ENCODE data around the gene MAGI2.

The MAGI2 gene

DNA sequence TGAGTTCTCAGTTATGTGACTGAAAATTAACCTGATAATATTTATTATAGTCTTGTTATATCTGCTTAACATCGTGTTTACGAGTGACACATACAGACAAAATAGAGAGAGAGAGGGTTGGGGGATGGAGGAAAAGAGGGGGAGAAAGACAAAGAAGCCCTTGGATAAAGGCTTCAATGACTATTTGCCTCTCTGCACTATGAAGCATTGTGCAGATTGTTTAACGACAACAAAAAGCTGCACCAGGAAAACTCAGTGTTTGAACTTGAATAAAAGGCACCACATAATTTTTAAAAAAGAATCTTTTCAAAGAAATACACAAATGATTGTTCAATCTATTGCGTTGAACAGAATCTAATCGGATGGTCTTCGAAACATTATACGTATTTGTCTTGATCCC lies 27.8 kb downstream of the MAGI2 start:
- Histone ChIP-seq H3K9me3 (no peaks in the 10 kb centered on the region), H3K27ac (no peak overlapping the region)
- TF ChIP-seq, protein P1, sequence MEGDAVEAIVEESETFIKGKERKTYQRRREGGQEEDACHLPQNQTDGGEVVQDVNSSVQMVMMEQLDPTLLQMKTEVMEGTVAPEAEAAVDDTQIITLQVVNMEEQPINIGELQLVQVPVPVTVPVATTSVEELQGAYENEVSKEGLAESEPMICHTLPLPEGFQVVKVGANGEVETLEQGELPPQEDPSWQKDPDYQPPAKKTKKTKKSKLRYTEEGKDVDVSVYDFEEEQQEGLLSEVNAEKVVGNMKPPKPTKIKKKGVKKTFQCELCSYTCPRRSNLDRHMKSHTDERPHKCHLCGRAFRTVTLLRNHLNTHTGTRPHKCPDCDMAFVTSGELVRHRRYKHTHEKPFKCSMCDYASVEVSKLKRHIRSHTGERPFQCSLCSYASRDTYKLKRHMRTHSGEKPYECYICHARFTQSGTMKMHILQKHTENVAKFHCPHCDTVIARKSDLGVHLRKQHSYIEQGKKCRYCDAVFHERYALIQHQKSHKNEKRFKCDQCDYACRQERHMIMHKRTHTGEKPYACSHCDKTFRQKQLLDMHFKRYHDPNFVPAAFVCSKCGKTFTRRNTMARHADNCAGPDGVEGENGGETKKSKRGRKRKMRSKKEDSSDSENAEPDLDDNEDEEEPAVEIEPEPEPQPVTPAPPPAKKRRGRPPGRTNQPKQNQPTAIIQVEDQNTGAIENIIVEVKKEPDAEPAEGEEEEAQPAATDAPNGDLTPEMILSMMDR (IDR thresholded peaks at IDR 0.05), result no peak

DNA sequence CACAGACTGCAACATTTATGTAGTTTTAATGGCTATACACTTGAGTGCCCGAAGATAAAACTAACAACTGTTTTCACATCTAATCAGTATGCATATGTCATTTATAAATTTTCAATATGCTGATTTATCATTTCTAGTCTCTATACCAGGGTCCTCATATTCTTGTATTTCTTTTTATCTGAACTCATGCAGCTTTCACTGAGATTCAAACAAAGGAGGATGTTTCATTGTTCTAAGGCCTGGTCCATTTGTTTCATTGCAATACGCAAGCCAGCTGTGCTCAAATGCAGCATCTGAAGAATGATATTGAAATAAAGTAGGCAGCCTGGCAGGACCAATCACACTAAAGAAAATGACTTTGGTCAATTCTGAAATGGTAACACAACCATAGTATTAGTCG lies 31.7 kb downstream of the MAGI2 start:
- Histone ChIP-seq H3K4me3 (ENCODE audit: low read depth in 1 of 2, low read length in 1 of 2) (no peak overlapping the region), H3K36me3 (no peaks in the 10 kb centered on the region), H3K9me3 (no peaks in the 10 kb centered on the region), H3K4me1 (ENCODE audit: control insufficient read depth in 1 of 2, insufficient read depth in 1 of 2, low read depth in 1 of 2, low read length in 1 of 2) (no peaks in the 10 kb centered on the region), H3K27ac (no peak overlapping the region), H3K27me3 (no peaks in the 10 kb centered on the region)
- TF ChIP-seq, protein P1 (IDR thresholded peaks at IDR 0.05), result no peak

More for the DNA sequence above, 27.8 kb downstream of the MAGI2 start:
- H3K4me1 ChIP-seq (ENCODE audit: control insufficient read depth in 1 of 2, insufficient read depth in 1 of 2, low read depth in 1 of 2, low read length in 1 of 2), result no peaks in the 10 kb centered on the region
- H3K36me3 ChIP-seq, result no peaks in the 10 kb centered on the region
- H3K4me3 ChIP-seq (ENCODE audit: low read depth in 1 of 2, low read length in 1 of 2), result no peak overlapping the region
- H3K27me3 ChIP-seq, result no peaks in the 10 kb centered on the region

DNA sequence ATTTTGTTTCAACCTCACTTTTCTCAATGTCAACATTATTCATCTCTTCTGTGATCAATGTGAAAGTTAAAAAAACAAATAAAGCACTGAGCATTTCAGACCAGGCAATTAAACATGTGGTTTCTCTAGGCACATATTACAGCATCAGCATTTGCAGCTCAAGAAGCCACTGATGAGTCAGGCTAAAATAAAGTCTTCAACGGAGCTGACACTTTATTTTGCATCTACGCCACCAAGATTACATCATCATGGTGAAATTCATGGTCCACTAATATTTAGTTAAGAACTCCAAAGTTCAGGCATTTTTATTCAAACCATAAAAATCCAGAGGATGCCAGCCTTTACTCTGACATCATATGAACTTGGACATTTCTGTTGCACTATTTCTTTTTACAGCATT lies 33.0 kb downstream of the MAGI2 start:
- no peak overlapping the region for H3K27ac ChIP-seq
- no peaks in the 10 kb centered on the region for H3K27me3 ChIP-seq
- H3K36me3 ChIP-seq, result no peaks in the 10 kb centered on the region
- H3K4me3 ChIP-seq (ENCODE audit: low read depth in 1 of 2, low read length in 1 of 2), result no peak overlapping the region
- H3K4me1 ChIP-seq (ENCODE audit: control insufficient read depth in 1 of 2, insufficient read depth in 1 of 2, low read depth in 1 of 2, low read length in 1 of 2), result no peaks in the 10 kb centered on the region
- TF ChIP-seq, protein P1 (IDR thresholded peaks at IDR 0.05), result no peak
- no peaks in the 10 kb centered on the region for H3K9me3 ChIP-seq

- Histone ChIP-seq H3K27me3 (no peaks in the 10 kb centered on the region), H3K4me3 (ENCODE audit: low read depth in 1 of 2, low read length in 1 of 2) (no peak overlapping the region), H3K9me3 (no peaks in the 10 kb centered on the region), H3K27ac (no peak overlapping the region), H3K36me3 (no peaks in the 10 kb centered on the region), H3K4me1 (ENCODE audit: control insufficient read depth in 1 of 2, insufficient read depth in 1 of 2, low read depth in 1 of 2, low read length in 1 of 2) (no peaks in the 10 kb centered on the region)
- TF ChIP-seq, protein P1 (IDR thresholded peaks at IDR 0.05), result no peak
These were observed 38.6 kb downstream of the MAGI2 start for GRCh38 chr7:79414910-79415309.

DNA sequence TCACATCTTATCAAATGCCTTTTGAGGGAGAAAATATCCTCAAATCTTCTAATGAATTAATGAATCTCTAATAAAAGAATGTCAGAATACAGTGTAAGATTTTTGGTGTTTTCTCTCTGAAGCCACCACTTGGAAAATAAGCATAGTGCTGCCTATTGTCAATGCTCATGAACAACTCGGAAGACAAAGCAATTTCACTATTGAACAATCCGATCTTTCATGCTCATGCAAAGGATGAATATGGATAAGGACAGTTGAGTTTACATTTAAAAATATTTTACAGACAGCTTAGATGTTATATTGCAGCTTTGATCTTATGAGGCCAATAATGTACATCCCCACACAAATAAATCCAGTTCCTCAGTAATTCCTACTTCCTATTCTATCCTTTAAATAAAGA lies 40.6 kb downstream of the MAGI2 start:
- Histone ChIP-seq H3K36me3 (no peaks in the 10 kb centered on the region), H3K27me3 (no peaks in the 10 kb centered on the region), H3K4me3 (ENCODE audit: low read depth in 1 of 2, low read length in 1 of 2) (no peak overlapping the region), H3K27ac (no peak overlapping the region), H3K4me1 (ENCODE audit: control insufficient read depth in 1 of 2, insufficient read depth in 1 of 2, low read depth in 1 of 2, low read length in 1 of 2) (no peaks in the 10 kb centered on the region), H3K9me3 (no peaks in the 10 kb centered on the region)
- TF ChIP-seq, protein P1 (IDR thresholded peaks at IDR 0.05), result no peak

GRCh38 chr7:79412438-79412837 lies 41.0 kb downstream of the MAGI2 start:
- no peaks in the 10 kb centered on the region for H3K9me3 ChIP-seq
- no peak overlapping the region for H3K4me3 ChIP-seq (ENCODE audit: low read depth in 1 of 2, low read length in 1 of 2)
- H3K27me3 ChIP-seq, result no peaks in the 10 kb centered on the region
- TF ChIP-seq, protein P1 (IDR thresholded peaks at IDR 0.05), result no peak
- H3K36me3 ChIP-seq, result no peaks in the 10 kb centered on the region
- H3K27ac ChIP-seq, result no peak overlapping the region
- no peaks in the 10 kb centered on the region for H3K4me1 ChIP-seq (ENCODE audit: control insufficient read depth in 1 of 2, insufficient read depth in 1 of 2, low read depth in 1 of 2, low read length in 1 of 2)

All from neutrophil (primary cell).